CD4-positive, alpha-beta memory T cell (primary cell): Measurements from ENCODE around the gene CEMIP2. TPM values are rescaled to one million over a fixed set of nuclear protein-coding genes. Genes with fewer than 3 reads are reported as not detected.

Source experiments
- CTCF ChIA-PET: fragments of 350-600 bp; sonication (Branson Sonifier 250); formaldehyde crosslinking; loops from one replicate; lab custom pipeline; 2021; ENCODE audit warnings: inconsistent platforms; ENCODE audit not compliant: partially characterized antibody; lab: Charles Lee
- POLR2A ChIA-PET: fragments of 350-600 bp; sonication (Branson Sonifier 250); formaldehyde crosslinking; loops from one replicate; lab custom pipeline; 2021; ENCODE audit not compliant: partially characterized antibody; lab: Charles Lee
- DNase-seq, 5 donors: peaks; one replicate each; pipeline versions ENCODE4 v3.0.0 to v3.0.0-alpha.2; 2020 to 2022; ENCODE audit warnings: mixed read lengths in 1 of 5
- H3K27ac ChIP-seq: one replicate; pipeline ENCODE4 v1.7.0; 2013; ENCODE audit warnings: low read depth, low read length
- H3K27me3 ChIP-seq: 2 replicates; pipeline ENCODE4 v1.7.0; 2013; ENCODE audit warnings: mild to moderate bottlenecking, low read length, moderate library complexity; ENCODE audit not compliant: insufficient read depth
- H3K36me3 ChIP-seq: 2 replicates; pipeline ENCODE4 v1.7.0; 2013; ENCODE audit warnings: mild to moderate bottlenecking, low read length, moderate library complexity; ENCODE audit not compliant: insufficient read depth
- H3K4me1 ChIP-seq: 2 replicates; pipeline ENCODE4 v1.7.0; 2013; ENCODE audit warnings: mild to moderate bottlenecking, low read length, moderate library complexity; ENCODE audit not compliant: insufficient read depth
- H3K4me3 ChIP-seq, 2 donors: one replicate each; pipeline ENCODE4 v1.7.0; 2013; ENCODE audit warnings: low read length in 2 of 2, mild to moderate bottlenecking in 1 of 2
- H3K9me3 ChIP-seq, 2 donors: one replicate each; pipeline ENCODE4 v1.7.0; 2013; ENCODE audit warnings: low read length in 2 of 2, control low read depth in 1 of 2; ENCODE audit not compliant: control insufficient read depth in 1 of 2
- H3K27ac Mint-ChIP-seq, 7 donors: one replicate each; pipeline ENCODE4 v1.8.0; 2020 to 2021; ENCODE audit warnings: mixed read lengths in 7 of 7, mild to moderate bottlenecking in 6 of 7, inconsistent platforms in 3 of 7, moderate library complexity in 3 of 7
- H3K27me3 Mint-ChIP-seq, 2 donors: one replicate each; pipeline ENCODE4 v1.8.0; 2020 to 2021; ENCODE audit warnings: mixed read lengths in 2 of 2
- H3K36me3 Mint-ChIP-seq, 2 donors: one replicate each; pipeline ENCODE4 v1.8.0; 2020 to 2021; ENCODE audit warnings: mixed read lengths in 2 of 2, inconsistent platforms in 1 of 2, mild to moderate bottlenecking in 1 of 2
- H3K4me1 Mint-ChIP-seq, 4 donors: one replicate each; pipeline ENCODE4 v1.8.0; 2020 to 2021; ENCODE audit warnings: mixed read lengths in 4 of 4, mild to moderate bottlenecking in 1 of 4
- H3K4me3 Mint-ChIP-seq, 8 donors: one replicate each; pipeline ENCODE4 v1.8.0; 2020 to 2021; ENCODE audit warnings: mixed read lengths in 8 of 8, mild to moderate bottlenecking in 7 of 8, moderate library complexity in 6 of 8, inconsistent platforms in 3 of 8
- H3K9me3 Mint-ChIP-seq, 8 donors: one replicate each; pipeline ENCODE4 v1.8.0; 2020 to 2021; ENCODE audit warnings: mixed read lengths in 8 of 8, mild to moderate bottlenecking in 5 of 8, inconsistent platforms in 3 of 8, moderate library complexity in 1 of 8
- intact Hi-C: fragments of 100-400 bp; cut with micrococcal nuclease; formaldehyde crosslinking; loops from one replicate; pipeline ENCODE4 v1.15.1; 2023
- polyA plus RNA-seq, 2 donors: library from polyadenylated mRNA; unstranded; fragments of 300-500 nt; fragmentation: Illumina TruSeq; gene quantifications; one replicate each; pipeline ENCODE4 v1.2.3, GENCODE V29; 2021
- total RNA-seq, 2 experiments: library from RNA; stranded (reverse); gene quantifications; one replicate each; pipeline ENCODE4 v1.2.3, GENCODE V29; 2021

CEMIP2 gene
- total and polyA plus RNA-seq, 4 experiments from 2014 or later, result 10.0 to 89.4 (median 50.7) TPM

DNA sequence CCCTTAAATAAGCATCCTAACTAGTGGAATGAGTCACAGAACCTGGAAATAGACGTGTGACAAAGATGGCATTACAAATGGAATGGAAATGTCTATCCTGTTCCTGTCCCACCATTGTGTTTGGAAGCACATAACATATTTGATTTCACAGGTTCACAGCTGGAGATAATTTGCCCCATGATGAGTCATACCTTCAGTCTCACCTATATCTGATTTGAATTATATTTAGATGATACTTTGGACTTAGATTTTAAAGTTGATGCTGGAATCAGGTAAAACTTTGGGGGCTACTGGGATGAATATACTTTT lies 92.5 kb downstream of the CEMIP2 start:
- no peak overlapping the region for H3K27ac ChIP-seq
- Mint-ChIP-seq H3K4me1 (peaks cover 10 to 22% (median 16%) of the 10 kb centered on the region in 4 donors), H3K36me3 (no peaks in the 10 kb centered on the region), H3K27me3 (no peaks in the 10 kb centered on the region), H3K27ac (no peak overlapping the region), H3K4me3 (no peak overlapping the region), H3K9me3 (peaks cover 0 to 3% (median 0%) of the 10 kb centered on the region in 8 donors)
- no peaks in the 10 kb centered on the region for H3K36me3 ChIP-seq
- no peaks in the 10 kb centered on the region for H3K4me1 ChIP-seq
- no peaks in the 10 kb centered on the region for H3K27me3 ChIP-seq
- ChIA-PET CTCF (interaction anchor here (1.0 kb wide), 1 partner anchor 20 kb away, joined by 3 read pairs; no protein-coding TSS in a partner anchor), POLR2A (interaction anchor here (2.3 kb wide), 1 partner anchor 9 kb away, joined by 11 read pairs; no protein-coding TSS in a partner anchor)
- intact Hi-C loops, result no loop called here
- DNase-seq, result no peak
- no peaks in the 10 kb centered on the region for H3K9me3 ChIP-seq
- no peak overlapping the region for H3K4me3 ChIP-seq

DNA sequence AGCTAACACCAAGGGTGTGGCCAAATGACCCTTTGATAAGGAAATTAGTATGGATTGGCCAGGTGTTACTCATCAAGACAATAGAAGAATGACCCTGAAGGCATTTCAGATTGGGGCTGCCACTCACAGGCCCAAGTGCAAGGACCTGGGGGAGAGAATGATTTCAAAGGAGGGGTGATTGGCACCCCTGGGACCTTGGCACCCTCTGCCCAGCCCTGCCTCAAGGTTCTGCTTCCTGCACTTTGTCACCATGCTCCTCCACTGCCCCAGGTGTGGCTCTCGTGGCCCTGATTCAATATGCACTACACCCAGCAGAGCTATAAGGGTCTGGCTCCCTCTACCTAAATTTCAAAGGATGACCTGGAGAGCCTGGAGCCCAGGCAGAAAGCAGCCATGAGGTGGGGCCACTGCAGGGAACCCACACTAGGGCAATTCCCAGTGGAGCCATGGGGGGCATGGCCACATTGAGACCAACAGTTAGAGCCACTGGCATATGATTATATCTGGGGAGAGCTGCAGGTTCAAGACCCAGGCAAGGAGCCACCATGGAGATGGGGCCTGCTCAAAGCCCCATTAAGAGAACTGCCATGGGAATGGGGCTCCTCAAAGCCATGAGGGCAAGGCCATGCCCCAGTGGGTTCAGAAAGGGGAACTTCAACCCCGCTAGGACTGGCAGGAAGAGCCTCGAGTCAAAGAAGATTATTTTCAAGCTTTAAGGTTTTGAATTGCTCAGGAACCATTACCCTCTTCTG lies 93.0 kb downstream of the CEMIP2 start:
- no peak overlapping the region for H3K27ac Mint-ChIP-seq
- Histone ChIP-seq H3K27ac (no peak overlapping the region), H3K9me3 (no peaks in the 10 kb centered on the region), H3K36me3 (no peaks in the 10 kb centered on the region), H3K4me3 (no peak overlapping the region), H3K4me1 (no peaks in the 10 kb centered on the region), H3K27me3 (no peaks in the 10 kb centered on the region)
- peaks cover 0 to 3% (median 0%) of the 10 kb centered on the region in 8 donors for H3K9me3 Mint-ChIP-seq
- intact Hi-C loops, result no loop called here
- DNase-seq, result no peak
- peaks cover 8 to 22% (median 15%) of the 10 kb centered on the region in 4 donors for H3K4me1 Mint-ChIP-seq
- H3K27me3 Mint-ChIP-seq, result no peaks in the 10 kb centered on the region
- ChIA-PET CTCF (no interaction called here), POLR2A (interaction anchor here (2.3 kb wide), 1 partner anchor 10 kb away, joined by 11 read pairs; no protein-coding TSS in a partner anchor)
- H3K4me3 Mint-ChIP-seq, result no peak overlapping the region
- no peaks in the 10 kb centered on the region for H3K36me3 Mint-ChIP-seq

DNA sequence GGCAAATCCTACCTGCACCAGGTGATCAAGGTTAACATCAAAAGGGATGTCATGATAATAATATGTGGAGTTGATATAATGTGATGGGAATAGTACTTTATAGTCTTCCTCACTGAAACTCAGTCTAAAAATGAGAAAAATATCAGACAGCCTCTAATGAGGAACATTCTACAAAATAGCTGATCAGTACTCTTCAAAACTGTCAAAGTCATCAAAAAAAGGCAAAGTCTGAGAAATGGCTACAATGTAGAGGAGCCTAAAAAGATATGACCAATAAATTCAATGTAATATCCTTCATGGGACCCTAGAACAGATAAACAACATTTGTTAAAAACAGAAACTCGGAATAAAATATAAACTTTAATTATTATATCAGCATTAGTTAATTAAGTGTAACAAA lies 95.7 kb downstream of the CEMIP2 start:
- H3K4me1 ChIP-seq, result no peaks in the 10 kb centered on the region
- no peak overlapping the region for H3K4me3 ChIP-seq
- POLR2A ChIA-PET, result no interaction called here
- Mint-ChIP-seq H3K27ac (no peak overlapping the region), H3K9me3 (peaks cover 0 to 3% (median 0%) of the 10 kb centered on the region in 8 donors), H3K4me1 (peaks cover 2 to 7% (median 3%) of the 10 kb centered on the region in 4 donors), H3K27me3 (no peaks in the 10 kb centered on the region), H3K4me3 (no peak overlapping the region), H3K36me3 (no peaks in the 10 kb centered on the region)
- intact Hi-C loops, result no loop called here
- H3K9me3 ChIP-seq, result no peaks in the 10 kb centered on the region
- no peak for DNase-seq
- CTCF ChIA-PET, result interaction anchor here (0.8 kb wide), 1 partner anchor 43 kb away, joined by 3 read pairs; no protein-coding TSS in a partner anchor
- H3K27ac ChIP-seq, result no peak overlapping the region
- H3K27me3 ChIP-seq, result no peaks in the 10 kb centered on the region
- H3K36me3 ChIP-seq, result no peaks in the 10 kb centered on the region

DNA sequence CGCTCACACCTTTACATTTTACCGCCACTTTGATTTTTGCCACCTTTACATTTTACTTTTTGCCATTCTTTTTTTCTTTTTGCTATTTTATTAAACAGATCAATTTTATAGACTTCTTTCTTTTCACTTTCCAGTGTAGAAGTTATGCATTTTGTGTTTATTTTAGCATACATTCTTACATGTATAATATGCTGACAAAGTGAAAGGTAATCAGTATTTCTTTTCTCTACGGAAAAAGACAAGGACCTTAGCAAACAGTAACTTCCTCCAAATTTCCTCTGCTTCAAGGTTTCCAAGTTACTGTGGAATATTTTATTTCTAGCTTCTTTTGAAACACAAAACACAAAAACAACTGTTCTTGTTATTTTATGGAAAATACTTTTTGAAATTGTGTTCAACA lies 97.0 kb downstream of the CEMIP2 start:
- Mint-ChIP-seq H3K36me3 (no peaks in the 10 kb centered on the region), H3K4me1 (peaks cover 0 to 5% (median 0%) of the 10 kb centered on the region in 4 donors), H3K27me3 (no peaks in the 10 kb centered on the region), H3K27ac (no peak overlapping the region), H3K9me3 (peaks cover 0 to 3% (median 0%) of the 10 kb centered on the region in 8 donors), H3K4me3 (no peak overlapping the region)
- ChIA-PET CTCF (no interaction called here), POLR2A (no interaction called here)
- Histone ChIP-seq H3K4me1 (no peaks in the 10 kb centered on the region), H3K27me3 (no peaks in the 10 kb centered on the region), H3K27ac (no peak overlapping the region), H3K9me3 (no peaks in the 10 kb centered on the region), H3K36me3 (no peaks in the 10 kb centered on the region), H3K4me3 (no peak overlapping the region)
- DNase-seq, result no peak
- intact Hi-C loops, result no loop called here

DNA sequence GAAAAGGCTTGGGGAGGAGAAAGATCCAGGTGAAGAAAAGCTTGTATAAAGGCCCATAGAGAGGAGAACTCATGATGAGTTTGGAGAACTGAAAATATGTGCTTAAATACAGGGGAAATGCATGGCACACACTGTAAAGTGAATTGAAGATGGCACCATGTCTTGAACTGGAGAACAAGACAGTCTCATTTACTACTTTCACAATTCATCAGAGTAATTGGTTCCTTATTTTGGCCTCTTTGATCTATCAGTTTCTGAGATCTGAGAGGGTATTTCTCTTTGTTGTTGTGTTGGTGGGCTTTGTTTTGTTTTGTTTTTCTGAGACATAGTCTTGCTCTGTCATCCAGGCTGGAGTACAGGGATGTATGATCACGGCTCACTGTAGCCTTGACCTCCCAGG lies 98.2 kb downstream of the CEMIP2 start:
- Histone ChIP-seq H3K36me3 (no peaks in the 10 kb centered on the region), H3K27ac (no peak overlapping the region), H3K4me1 (no peaks in the 10 kb centered on the region), H3K4me3 (no peak overlapping the region), H3K27me3 (no peaks in the 10 kb centered on the region), H3K9me3 (no peaks in the 10 kb centered on the region)
- no peaks in the 10 kb centered on the region for H3K36me3 Mint-ChIP-seq
- H3K27me3 Mint-ChIP-seq, result no peaks in the 10 kb centered on the region
- peaks cover 0 to 5% (median 0%) of the 10 kb centered on the region in 4 donors for H3K4me1 Mint-ChIP-seq
- DNase-seq, result no peak
- POLR2A ChIA-PET, result interaction anchor here (1.1 kb wide), 1 partner anchor 15 kb away, joined by 4 read pairs; no protein-coding TSS in a partner anchor
- CTCF ChIA-PET, result interaction anchor here (1.4 kb wide), 1 partner anchor 11 kb away, joined by 4 read pairs; no protein-coding TSS in a partner anchor
- peaks cover 0 to 3% (median 0%) of the 10 kb centered on the region in 8 donors for H3K9me3 Mint-ChIP-seq
- intact Hi-C loops, result no loop called here
- peak overlapping the region in 1 of 8 donors; percentile 7 for H3K4me3 Mint-ChIP-seq
- no peak overlapping the region for H3K27ac Mint-ChIP-seq

DNA sequence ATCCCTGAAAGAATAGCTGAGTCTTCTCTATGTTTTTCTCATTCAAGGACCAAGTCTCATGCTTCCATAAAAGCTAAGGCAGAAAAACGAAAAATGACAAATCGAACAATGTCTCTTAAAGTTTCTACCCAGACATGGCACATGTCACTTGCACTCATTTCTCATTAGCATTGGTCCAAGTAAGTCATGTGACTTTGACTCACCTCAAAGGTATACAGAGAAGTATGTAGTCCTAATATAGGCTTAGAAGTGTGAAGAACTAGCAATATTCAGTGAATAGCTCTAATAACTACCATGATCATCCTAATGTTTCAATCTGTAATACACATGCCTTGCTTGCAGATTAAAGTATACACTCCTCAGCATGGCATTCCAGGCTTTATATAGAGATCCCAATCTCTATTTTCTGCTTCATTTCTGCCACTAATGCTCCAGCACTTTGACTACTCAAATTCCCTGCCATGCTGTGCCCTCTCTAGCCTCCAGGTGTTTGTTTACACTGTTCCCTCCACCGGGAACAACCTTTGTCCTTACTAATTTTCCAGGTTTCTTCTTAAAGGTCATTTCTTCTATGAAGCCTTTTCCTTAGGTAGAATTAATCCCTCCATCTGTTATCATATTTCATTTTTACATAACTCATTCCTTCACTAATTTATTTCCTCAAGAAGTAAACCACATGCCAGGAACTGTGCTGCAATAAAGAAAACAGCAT lies 98.9 kb downstream of the CEMIP2 start:
- POLR2A ChIA-PET, result interaction anchor here (1.1 kb wide), 1 partner anchor 16 kb away, joined by 4 read pairs; no protein-coding TSS in a partner anchor
- Histone ChIP-seq H3K4me3 (no peak overlapping the region), H3K27ac (no peak overlapping the region), H3K27me3 (no peaks in the 10 kb centered on the region), H3K36me3 (no peaks in the 10 kb centered on the region), H3K4me1 (peaks cover 3% of the 10 kb centered on the region), H3K9me3 (no peaks in the 10 kb centered on the region)
- intact Hi-C loops, result no loop called here
- Mint-ChIP-seq H3K36me3 (no peaks in the 10 kb centered on the region), H3K9me3 (peaks cover 0 to under 1% (median 0%) of the 10 kb centered on the region in 8 donors), H3K4me1 (peaks cover 0 to 5% (median 3%) of the 10 kb centered on the region in 4 donors), H3K4me3 (no peak overlapping the region), H3K27me3 (no peaks in the 10 kb centered on the region), H3K27ac (no peak overlapping the region)
- CTCF ChIA-PET, result interaction anchor here (1.4 kb wide), 1 partner anchor 12 kb away, joined by 4 read pairs; no protein-coding TSS in a partner anchor
- no peak for DNase-seq

DNA sequence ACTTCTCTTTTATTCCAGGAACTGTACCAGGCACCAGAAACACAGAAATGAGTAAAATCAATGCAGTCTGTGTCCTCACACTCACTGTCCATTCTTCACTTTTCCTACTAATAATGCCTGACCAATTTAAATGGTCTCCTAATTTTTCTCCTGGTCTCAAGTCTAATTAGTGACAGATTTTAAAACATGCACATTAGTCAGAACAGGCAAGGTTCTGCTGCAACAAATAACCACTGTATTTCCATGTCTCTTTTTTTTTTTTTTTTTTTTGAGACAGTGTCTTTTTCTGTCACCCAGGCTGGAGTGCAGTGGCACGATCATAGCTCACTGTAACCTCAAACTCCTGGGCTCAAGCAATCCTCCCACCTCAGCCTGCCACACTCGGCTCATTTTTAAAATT lies 99.6 kb downstream of the CEMIP2 start:
- peaks cover 7% of the 10 kb centered on the region for H3K4me1 ChIP-seq
- H3K27me3 Mint-ChIP-seq, result no peaks in the 10 kb centered on the region
- no peak overlapping the region for H3K27ac Mint-ChIP-seq
- POLR2A ChIA-PET, result no interaction called here
- no peaks in the 10 kb centered on the region for H3K9me3 Mint-ChIP-seq
- H3K36me3 Mint-ChIP-seq, result peaks cover 0 to 4% of the 10 kb centered on the region in 2 donors
- H3K4me3 Mint-ChIP-seq, result no peak overlapping the region
- H3K27me3 ChIP-seq, result no peaks in the 10 kb centered on the region
- no peaks in the 10 kb centered on the region for H3K9me3 ChIP-seq
- no peak for DNase-seq
- intact Hi-C loops, result no loop called here
- H3K27ac ChIP-seq, result no peak overlapping the region
- CTCF ChIA-PET, result interaction anchor here (1.4 kb wide), 1 partner anchor 13 kb away, joined by 4 read pairs; no protein-coding TSS in a partner anchor
- H3K36me3 ChIP-seq, result no peaks in the 10 kb centered on the region
- H3K4me3 ChIP-seq, result no peak overlapping the region
- peaks cover 0 to 8% (median 6%) of the 10 kb centered on the region in 4 donors for H3K4me1 Mint-ChIP-seq
